Ovary (tissue), 9 donors: Measurements from ENCODE around the gene PIP5K1A. TPM values are rescaled to one million over a fixed set of nuclear protein-coding genes. Genes with fewer than 3 reads are reported as not detected.
"Not testable (repeated sequence)": the region's sequence is repeated elsewhere in the genome, so short reads cannot be mapped to it uniquely, and the experiment has no call there.

ENCODE experiments used
- DNase-seq, 5 donors: peaks; one replicate each; pipeline ENCODE4 v3.0.0-alpha.2; 2019 to 2020
- H3K27ac ChIP-seq, 2 donors: fragments of 200-600 bp; one replicate each; pipeline versions ENCODE4 v1.5.1 to v1.8.0; 2019 to 2022
- H3K27me3 ChIP-seq: fragments of 200-600 bp; one replicate; pipeline ENCODE4 v1.8.0; 2022
- H3K36me3 ChIP-seq: fragments of 200-600 bp; sonication (generic); one replicate; pipeline ENCODE4 v1.5.1; 2019
- H3K4me1 ChIP-seq: one replicate; pipeline ENCODE4 v1.8.1; 2013; ENCODE audit warnings: mild to moderate bottlenecking, moderate library complexity; ENCODE audit not compliant: insufficient read depth
- H3K4me3 ChIP-seq: fragments of 200-600 bp; sonication (generic); one replicate; pipeline ENCODE4 v1.5.1; 2017
- H3K9me3 ChIP-seq, 2 donors: fragments of 200-600 bp in 1 of 2; sonication (generic) in 1 of 2; one replicate each; pipeline versions ENCODE4 v1.5.1 to v1.8.1; 2013 to 2019; ENCODE audit warnings: mild to moderate bottlenecking in 1 of 2, moderate library complexity in 1 of 2
- EP300 ChIP-seq: sonication (generic); formaldehyde crosslinking; IDR thresholded peaks from one replicate; pipeline ENCODE4 v1.6.1; 2017; ENCODE audit warnings: antibody characterized with exemption
- POLR2A ChIP-seq: fragments of 450-650 bp; IDR thresholded peaks from one replicate; pipeline ENCODE4 v1.6.1; 2017; ENCODE audit warnings: antibody characterized with exemption, mild to moderate bottlenecking, moderate library complexity
- WGBS, 3 donors: extraction: QIAGEN DNeasy Blood & Tissue Kit in 1 of 3; methylation state at CpG; one replicate each; pipeline versions ENCODE4 v1.1.5 to v1.1.7; 2013 to 2017; 5-methylcytosine and 5-hydroxymethylcytosine counted together
- intact Hi-C, 4 donors: fragments of 100-400 bp; cut with DNase I; formaldehyde crosslinking; loops; one replicate each; pipeline versions ENCODE4 v1.11.0 to v1.15.1; 2022 to 2023
- polyA plus RNA-seq, 2 donors: library from polyadenylated mRNA; stranded (reverse); fragments of 200-250 nt in 1 of 2; fragments of 350-450 nt in 1 of 2; fragmentation: Illumina TruSeq in 1 of 2; extraction: RNeasy Lipid Tissue Mini Kit (QIAGEN cat#74804) in 1 of 2; gene quantifications; one replicate each; pipeline ENCODE4 v1.2.3, GENCODE V29; 2013 to 2014
- total RNA-seq, 7 donors: library from RNA; depleted of rRNA in 2 of 7; stranded (reverse); fragments of >200 nt in 2 of 7; fragmentation: NEBNext Ultra II Directional in 3 of 7; extraction: Animal tissue kit (Norgen Biotek cat#: 25700) in 3 of 7; gene quantifications; one replicate each; pipeline versions ENCODE4 v1.1.0 to v1.2.4, GENCODE V29; 2016 to 2023
- TF ChIP-seq, protein P1 (sequence below), 3 donors: fragments of 450-650 bp in 2 of 3; fragments of 200-600 bp in 1 of 3; IDR thresholded peaks; one replicate each; pipeline versions ENCODE4 v1.5.1 to v1.8.0; 2016 to 2022; ENCODE audit warnings: antibody characterized with exemption in 3 of 3, mild to moderate bottlenecking in 1 of 3
- donor health status: DM: no; HTN: no; CAD: no; lungs with moderate emphysema.
- donor health status: DM: no; HTN: no; CAD: no.
- donor health status: Bipolar disorder and iron deficiency.
- donor health status: DM: yes; HTN: yes; CAD: no.
- donor health status: DM: no; HTN: no; CAD: no.
- donor health status: DM: yes; HTN: yes; CAD: no.

Gene PIP5K1A
- total and polyA plus RNA-seq, 9 donors = 19.8 to 62.8 (median 47.5) TPM

DNA sequence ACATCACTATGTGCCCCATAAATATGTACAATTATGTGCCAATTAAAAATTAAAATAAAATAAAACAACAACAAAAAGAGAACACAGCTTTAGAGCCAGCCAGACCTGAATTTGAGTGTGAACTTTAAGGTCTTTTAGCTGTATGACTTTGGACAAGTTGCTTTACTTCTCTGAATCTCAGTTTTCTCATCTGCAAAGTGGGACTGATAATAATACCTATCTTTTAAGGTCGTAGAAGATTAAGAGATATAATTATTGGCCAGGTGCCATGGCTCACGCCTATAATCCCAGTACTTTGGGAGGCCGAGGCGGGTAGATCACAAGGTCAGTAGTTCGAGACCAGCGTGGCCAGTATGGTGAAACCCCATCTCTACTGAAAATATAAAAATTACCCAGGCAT lies 5.0 kb upstream of the PIP5K1A start:
- no peaks in the 10 kb centered on the region for H3K9me3 ChIP-seq
- H3K4me1 ChIP-seq = peaks cover 6% of the 10 kb centered on the region
- TF ChIP-seq POLR2A (no peak), EP300 (no peak)
- TF ChIP-seq, protein P1, sequence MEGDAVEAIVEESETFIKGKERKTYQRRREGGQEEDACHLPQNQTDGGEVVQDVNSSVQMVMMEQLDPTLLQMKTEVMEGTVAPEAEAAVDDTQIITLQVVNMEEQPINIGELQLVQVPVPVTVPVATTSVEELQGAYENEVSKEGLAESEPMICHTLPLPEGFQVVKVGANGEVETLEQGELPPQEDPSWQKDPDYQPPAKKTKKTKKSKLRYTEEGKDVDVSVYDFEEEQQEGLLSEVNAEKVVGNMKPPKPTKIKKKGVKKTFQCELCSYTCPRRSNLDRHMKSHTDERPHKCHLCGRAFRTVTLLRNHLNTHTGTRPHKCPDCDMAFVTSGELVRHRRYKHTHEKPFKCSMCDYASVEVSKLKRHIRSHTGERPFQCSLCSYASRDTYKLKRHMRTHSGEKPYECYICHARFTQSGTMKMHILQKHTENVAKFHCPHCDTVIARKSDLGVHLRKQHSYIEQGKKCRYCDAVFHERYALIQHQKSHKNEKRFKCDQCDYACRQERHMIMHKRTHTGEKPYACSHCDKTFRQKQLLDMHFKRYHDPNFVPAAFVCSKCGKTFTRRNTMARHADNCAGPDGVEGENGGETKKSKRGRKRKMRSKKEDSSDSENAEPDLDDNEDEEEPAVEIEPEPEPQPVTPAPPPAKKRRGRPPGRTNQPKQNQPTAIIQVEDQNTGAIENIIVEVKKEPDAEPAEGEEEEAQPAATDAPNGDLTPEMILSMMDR (IDR thresholded peaks at IDR 0.05) = no peak
- no peak overlapping the region for H3K27ac ChIP-seq
- intact Hi-C loops = loop anchor here in 3 of 4 donors (5.0 to 10.0 kb wide), 3 partner anchors 59 to 131 kb away; partner anchors contain the start of genes PSMD4 (in 2 of the 3) and PI4KB (in 1 of the 3)
- no peaks in the 10 kb centered on the region for H3K36me3 ChIP-seq
- no peaks in the 10 kb centered on the region for H3K27me3 ChIP-seq
- DNase-seq = no peak
- WGBS, 3 donors = 52 to 72% (median 58%) methylated on average over 6 of the region's 6 CpGs
- H3K4me3 ChIP-seq = no peak overlapping the region

DNA sequence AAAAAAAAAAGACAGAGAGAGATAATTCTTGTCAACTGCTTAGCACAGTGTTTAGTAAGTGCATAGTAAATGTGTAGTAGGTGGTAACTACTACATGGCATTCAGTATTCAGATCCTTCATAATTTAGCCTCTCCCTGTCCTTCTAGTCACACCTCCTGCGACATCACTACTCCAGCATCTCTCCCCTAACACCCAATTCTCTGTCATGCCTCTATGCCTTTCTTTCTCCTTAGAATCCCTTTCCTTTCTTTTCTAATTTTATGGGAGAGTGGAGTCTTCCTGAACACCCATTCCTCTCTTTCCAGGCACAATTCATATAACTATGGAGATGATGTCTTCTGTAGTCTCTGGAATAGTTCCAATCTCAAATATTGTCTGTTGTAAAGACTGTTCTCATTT lies 4.5 kb upstream of the PIP5K1A start:
- Histone ChIP-seq H3K4me1 (peaks cover 4% of the 10 kb centered on the region), H3K9me3 (no peaks in the 10 kb centered on the region), H3K27ac (no peak overlapping the region), H3K36me3 (no peaks in the 10 kb centered on the region), H3K4me3 (no peak overlapping the region), H3K27me3 (no peaks in the 10 kb centered on the region)
- no peak for DNase-seq
- WGBS, 3 donors = 61 to 93% (median 74%) methylated on average over 1 of the region's 1 CpG
- intact Hi-C loops = loop anchor here in 3 of 4 donors (5.0 to 10.0 kb wide), 3 partner anchors 58 to 131 kb away; partner anchors contain the start of genes PSMD4 (in 2 of the 3) and PI4KB (in 1 of the 3)
- TF ChIP-seq POLR2A (no peak), EP300 (no peak)
- TF ChIP-seq, protein P1 (IDR thresholded peaks at IDR 0.05) = no peak

DNA sequence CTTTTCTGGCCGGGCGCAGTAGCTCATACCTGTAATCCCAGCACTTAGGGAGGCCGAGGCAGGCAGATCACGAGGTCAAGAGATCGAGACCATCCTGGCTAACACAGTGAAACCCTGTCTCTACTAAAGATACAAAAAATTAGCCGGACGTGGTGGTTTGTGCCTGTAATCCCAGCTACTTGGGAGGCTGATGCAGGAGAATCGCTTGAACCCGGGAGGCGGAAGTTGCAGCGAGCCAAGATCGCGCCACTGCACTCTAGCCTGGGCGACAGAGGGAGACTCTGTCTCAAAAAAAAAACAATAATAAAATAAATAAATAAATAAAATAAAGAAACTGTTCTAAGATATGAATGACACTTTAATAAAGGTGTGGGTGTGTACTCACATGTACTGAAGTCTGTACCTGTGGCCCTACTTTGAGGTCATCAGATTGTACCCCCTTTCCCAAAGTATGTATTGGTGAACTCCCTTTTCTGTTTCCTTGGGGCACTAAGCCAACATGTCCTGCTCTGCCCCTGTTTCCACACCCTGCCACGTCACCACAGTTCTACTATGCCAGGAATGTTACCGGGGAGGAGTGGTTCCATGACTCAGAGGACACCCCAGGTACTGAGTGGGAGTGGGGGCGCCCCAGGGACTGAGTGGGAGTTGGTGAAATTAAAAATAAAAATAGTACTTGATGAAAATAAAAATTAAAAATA lies 3.3 kb upstream of the PIP5K1A start:
- H3K9me3 ChIP-seq, H3K36me3 ChIP-seq, H3K4me1 ChIP-seq, H3K27ac ChIP-seq, H3K27me3 ChIP-seq, H3K4me3 ChIP-seq: not testable (repeated sequence)
- WGBS, 3 donors = 71 to 74% (median 73%) methylated on average over 17 of the region's 17 CpGs
- peak in 2 of 5 donors; percentile 48 to 50 for DNase-seq
- intact Hi-C loops = loop anchor here (5.0 to 10.0 kb wide), 3 partner anchors 57 to 130 kb away; partner anchors contain the start of genes PSMD4 (in 3 of the 4) and PI4KB (in 1 of the 4)

DNA sequence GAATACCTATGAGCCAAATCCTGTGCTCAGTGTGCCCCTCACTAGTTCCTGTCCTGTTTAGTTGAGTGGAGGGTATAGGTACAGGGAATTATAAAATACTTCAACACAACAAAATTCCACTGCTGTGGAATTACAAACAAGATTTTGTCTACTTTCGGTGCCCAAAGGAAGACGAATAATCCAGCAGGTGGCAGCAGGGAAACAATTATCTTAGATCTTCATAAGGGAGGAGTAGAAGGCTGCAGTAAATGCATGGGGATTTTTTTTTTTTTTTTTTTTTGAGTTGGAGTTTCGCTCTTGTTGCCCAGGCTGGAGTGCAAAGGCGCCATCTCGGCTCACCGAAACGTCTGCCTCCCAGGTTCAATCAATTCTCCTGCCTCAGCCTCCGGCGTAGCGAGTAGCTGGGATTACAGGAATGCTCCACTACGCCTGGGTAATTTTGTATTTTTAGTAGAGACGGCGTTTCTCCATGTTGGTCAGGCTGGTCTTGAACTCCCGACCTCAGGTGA lies 2.0 kb upstream of the PIP5K1A start:
- TF ChIP-seq EP300 (no peak), POLR2A (no peak)
- TF ChIP-seq, protein P1 (IDR thresholded peaks at IDR 0.05) = peak in 2 of 3 donors; percentile 34 to 55
- DNase-seq = peak; percentile 44 to 82 (median 52)
- no peaks in the 10 kb centered on the region for H3K9me3 ChIP-seq
- no peaks in the 10 kb centered on the region for H3K27me3 ChIP-seq
- H3K27ac ChIP-seq = no peak overlapping the region
- H3K4me3 ChIP-seq = peak overlapping the region; percentile 9
- intact Hi-C loops = loop anchor here in 3 of 4 donors (5.0 to 10.0 kb wide), 3 partner anchors 56 to 128 kb away; partner anchors contain the start of genes PSMD4 (in 2 of the 3) and PI4KB (in 1 of the 3)
- 28 to 34% (median 29%) methylated on average over 14 of the region's 14 CpGs for WGBS, 3 donors
- H3K36me3 ChIP-seq = no peaks in the 10 kb centered on the region
- peaks cover 6% of the 10 kb centered on the region for H3K4me1 ChIP-seq

DNA sequence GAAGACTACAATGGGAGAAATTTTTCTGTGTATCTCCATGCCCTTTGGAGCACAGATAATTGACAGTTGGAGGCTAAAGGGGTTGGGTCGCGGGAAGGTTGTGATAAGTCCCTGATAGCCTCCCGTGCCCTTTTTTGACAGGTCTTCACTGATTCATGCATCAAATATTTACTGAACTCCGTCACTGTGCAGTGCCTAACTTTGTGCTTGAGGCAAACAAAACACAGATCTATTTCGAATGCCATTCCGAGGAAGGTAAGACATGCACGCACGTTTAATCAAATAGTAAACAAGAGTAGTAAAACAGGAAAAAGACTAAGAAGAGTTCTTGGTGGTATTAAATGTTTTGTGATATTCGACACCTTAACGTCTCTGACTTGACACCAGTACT lies 494 bp upstream of the PIP5K1A start:
- Histone ChIP-seq H3K4me3 (peak overlapping the region; percentile 76), H3K36me3 (no peaks in the 10 kb centered on the region), H3K9me3 (no peaks in the 10 kb centered on the region), H3K27me3 (no peaks in the 10 kb centered on the region), H3K27ac (peak overlapping the region in 1 of 2 donors; percentile 81), H3K4me1 (peaks cover 6% of the 10 kb centered on the region)
- 3 to 5% (median 5%) methylated on average over 10 of the region's 10 CpGs for WGBS, 3 donors
- TF ChIP-seq POLR2A (no peak), EP300 (no peak)
- TF ChIP-seq, protein P1 (IDR thresholded peaks at IDR 0.05) = no peak
- DNase-seq = no peak
- intact Hi-C loops = loop anchor here in 3 of 4 donors (5.0 to 10.0 kb wide), 3 partner anchors 54 to 127 kb away; partner anchors contain the start of genes PSMD4 (in 2 of the 3) and PI4KB (in 1 of the 3)
